Measurements from ENCODE around the gene ADAT1. TPM values are rescaled to one million over a fixed set of nuclear protein-coding genes. Genes with fewer than 3 reads are reported as not detected.
A peak's percentile ranks its signal among the peaks of the same experiment; 100 is the strongest.

ADAT1 gene
- total and polyA plus RNA-seq, 10 donors = 13.2 to 120 (median 59.7) TPM

- DNase-seq = no peak
- intact Hi-C loops (cut with DNase I; ENCODE audit: low total_unique reads) = loop anchor here (5.0 to 10.0 kb wide), 2 partner anchors 58 to 160 kb away; partner anchors contain the start of genes GABARAPL2 and TMEM170A
- TF ChIP-seq CTCF (IDR thresholded peaks at IDR 0.05 in 8 of 11, conservative IDR thresholded peaks at IDR 0.05 in 3 of 11) = no peak
- Histone ChIP-seq H3K27me3 (replicated peaks in 1 of 7) (no peaks in the 10 kb centered on the region), H3K36me3 (peaks cover 3 to 59% (median 45%) of the 10 kb centered on the region in 6 donors), H3K27ac (no peak overlapping the region), H3K4me1 (peaks cover 14 to 60% (median 51%) of the 10 kb centered on the region in 6 donors), H3K4me3 (no peak overlapping the region), H3K9me3 (no peaks in the 10 kb centered on the region)
- WGBS, 5 donors = 80 to 92% (median 89%) methylated on average over 4 of the region's 4 CpGs
Observed at GRCh38 chr16:75624921-75625334, 1.8 kb upstream of the ADAT1 start.

DNA sequence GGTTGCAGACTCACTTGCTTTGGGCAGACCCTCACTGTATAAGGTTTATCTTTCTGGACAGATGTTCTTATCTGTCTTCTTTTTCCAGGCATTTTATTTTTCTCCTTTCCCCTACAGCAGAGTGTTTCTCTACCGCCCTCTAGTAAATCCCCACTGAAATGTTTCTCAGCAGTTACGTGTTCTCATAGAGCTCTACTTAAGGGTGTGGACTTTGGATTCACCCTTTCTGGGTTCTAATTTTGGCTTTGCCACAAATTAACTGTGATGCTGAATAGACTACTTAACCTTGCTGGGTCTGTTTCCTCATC is 2.0 kb downstream of the ADAT1 start:
- Histone ChIP-seq H3K9me3 (no peaks in the 10 kb centered on the region), H3K27me3 (replicated peaks in 1 of 7) (no peaks in the 10 kb centered on the region), H3K27ac (peak overlapping the region in 5 of 8 donors; percentile 55 to 97 (median 96)), H3K4me3 (peak overlapping the region in 1 of 8 donors; percentile 94), H3K4me1 (peaks cover 11 to 47% (median 37%) of the 10 kb centered on the region in 6 donors), H3K36me3 (peaks cover 0 to 59% (median 36%) of the 10 kb centered on the region in 6 donors)
- WGBS, 5 donors = 15 to 26% (median 17%) methylated on average over 2 of the region's 2 CpGs
- intact Hi-C loops (cut with DNase I; ENCODE audit: low total_unique reads) = loop anchor here (5.0 to 10.0 kb wide), 2 partner anchors 54 to 156 kb away; partner anchors contain the start of genes GABARAPL2 and TMEM170A
- TF ChIP-seq POLR2A (IDR thresholded peaks at IDR 0.05) (no peak), POLR2AphosphoS5 (IDR thresholded peaks at IDR 0.05) (no peak), CTCF (IDR thresholded peaks at IDR 0.05 in 8 of 11, conservative IDR thresholded peaks at IDR 0.05 in 3 of 11) (peak in 5 of 11 experiments; percentile 9 to 43 (median 18))
- DNase-seq = no peak

DNA sequence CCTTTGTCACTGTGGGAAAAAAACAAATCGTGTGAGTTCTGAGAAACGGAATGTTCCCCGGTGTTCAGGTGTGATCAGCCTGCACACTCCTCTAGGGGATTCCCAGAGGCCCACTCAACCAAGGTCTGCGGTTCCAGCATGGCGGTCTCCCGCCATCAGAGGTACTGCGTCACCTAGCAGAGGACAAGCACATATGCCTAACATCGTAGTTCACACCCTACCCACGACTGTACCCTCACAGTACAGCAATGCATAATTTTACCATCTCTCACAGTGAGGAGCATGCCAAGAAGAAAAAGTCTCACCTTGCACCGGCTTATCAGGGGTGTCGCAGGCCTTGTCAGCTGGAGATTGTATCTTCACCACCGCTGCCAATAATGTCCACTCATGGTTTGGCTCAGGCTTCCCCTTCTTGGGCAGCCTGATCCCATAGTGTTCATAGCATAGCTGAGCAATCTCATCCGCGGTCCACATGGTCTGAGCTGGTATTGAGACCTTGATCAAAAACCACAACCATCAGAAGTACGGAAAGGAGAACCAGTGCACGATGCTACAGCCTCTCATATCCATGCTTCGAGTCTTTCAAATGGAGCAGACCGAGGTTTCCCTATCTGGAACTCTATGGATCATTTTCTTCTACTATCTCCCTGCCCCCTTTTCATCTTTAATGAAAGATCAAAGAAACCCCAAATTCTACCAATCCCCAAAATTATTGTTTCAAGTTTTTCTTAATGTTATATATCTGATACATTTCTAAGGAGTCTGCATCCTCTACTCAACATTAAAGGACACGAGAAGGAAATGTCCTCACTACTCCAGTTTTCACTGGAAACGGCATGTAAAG is 2.5 kb downstream of the ADAT1 start:
- WGBS, 5 donors = 73 to 82% (median 75%) methylated on average over 20 of the region's 20 CpGs
- Histone ChIP-seq H3K4me3 (peak overlapping the region in 1 of 8 donors; percentile 39), H3K4me1 (peaks cover 11 to 47% (median 37%) of the 10 kb centered on the region in 6 donors), H3K9me3 (no peaks in the 10 kb centered on the region), H3K27me3 (replicated peaks in 1 of 7) (no peaks in the 10 kb centered on the region), H3K36me3 (peaks cover 0 to 59% (median 37%) of the 10 kb centered on the region in 6 donors), H3K27ac (peak overlapping the region in 5 of 8 donors; percentile 55 to 97 (median 96))
- DNase-seq = peak; percentile 80
- TF ChIP-seq CTCF (IDR thresholded peaks at IDR 0.05 in 8 of 11, conservative IDR thresholded peaks at IDR 0.05 in 3 of 11) (no peak), POLR2AphosphoS5 (IDR thresholded peaks at IDR 0.05) (peak in 2 of 3 donors; percentile 40 to 71)
- intact Hi-C loops (cut with DNase I; ENCODE audit: low total_unique reads) = loop anchor here (5.0 to 10.0 kb wide), 2 partner anchors 53 to 156 kb away; partner anchors contain the start of genes GABARAPL2 and TMEM170A

DNA sequence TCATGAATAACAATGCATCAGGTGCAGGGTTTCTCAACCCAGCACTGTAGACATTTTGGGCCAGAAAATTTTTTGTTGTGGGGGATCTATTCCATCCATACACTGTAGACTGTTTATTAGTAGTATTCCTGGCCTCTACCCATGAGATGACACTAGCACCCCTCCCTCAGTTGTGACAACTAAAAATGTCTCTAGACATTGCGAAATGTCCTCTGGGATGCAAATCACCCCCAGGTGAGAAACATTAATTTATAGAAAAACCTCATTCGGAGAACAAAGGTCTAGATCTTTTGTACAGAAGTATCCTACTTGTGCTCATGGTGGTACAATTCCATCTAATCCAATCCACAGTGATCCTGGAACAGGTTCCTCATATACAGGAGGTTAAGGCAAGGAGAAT is 4.3 kb downstream of the ADAT1 start:
- H3K27me3 ChIP-seq (replicated peaks in 1 of 7) = no peaks in the 10 kb centered on the region
- 88 to 97% (median 94%) methylated on average over 2 of the region's 2 CpGs for WGBS, 5 donors
- TF ChIP-seq POLR2A (IDR thresholded peaks at IDR 0.05) (no peak), CTCF (IDR thresholded peaks at IDR 0.05 in 8 of 11, conservative IDR thresholded peaks at IDR 0.05 in 3 of 11) (no peak), POLR2AphosphoS5 (IDR thresholded peaks at IDR 0.05) (no peak)
- H3K4me3 ChIP-seq = no peak overlapping the region
- DNase-seq = no peak
- peaks cover 11 to 46% (median 37%) of the 10 kb centered on the region in 6 donors for H3K4me1 ChIP-seq
- H3K36me3 ChIP-seq = peaks cover 0 to 68% (median 53%) of the 10 kb centered on the region in 6 donors
- peak overlapping the region in 3 of 8 donors; percentile 95 to 97 (median 96) for H3K27ac ChIP-seq
- intact Hi-C loops (cut with DNase I; ENCODE audit: low total_unique reads) = no loop called here
- H3K9me3 ChIP-seq = no peaks in the 10 kb centered on the region

Measured in spleen (tissue), 11 donors.